ENCODE results near the gene PTBP3. TPM values are rescaled to one million over a fixed set of nuclear protein-coding genes. Genes with fewer than 3 reads are reported as not detected.

Gene PTBP3
- total and polyA plus RNA-seq, 2 of the 13 experiments (the other 11 are each of a cell fraction or from before 2014, with no cell fraction given): 52.8 to 61.1 TPM

DNA sequence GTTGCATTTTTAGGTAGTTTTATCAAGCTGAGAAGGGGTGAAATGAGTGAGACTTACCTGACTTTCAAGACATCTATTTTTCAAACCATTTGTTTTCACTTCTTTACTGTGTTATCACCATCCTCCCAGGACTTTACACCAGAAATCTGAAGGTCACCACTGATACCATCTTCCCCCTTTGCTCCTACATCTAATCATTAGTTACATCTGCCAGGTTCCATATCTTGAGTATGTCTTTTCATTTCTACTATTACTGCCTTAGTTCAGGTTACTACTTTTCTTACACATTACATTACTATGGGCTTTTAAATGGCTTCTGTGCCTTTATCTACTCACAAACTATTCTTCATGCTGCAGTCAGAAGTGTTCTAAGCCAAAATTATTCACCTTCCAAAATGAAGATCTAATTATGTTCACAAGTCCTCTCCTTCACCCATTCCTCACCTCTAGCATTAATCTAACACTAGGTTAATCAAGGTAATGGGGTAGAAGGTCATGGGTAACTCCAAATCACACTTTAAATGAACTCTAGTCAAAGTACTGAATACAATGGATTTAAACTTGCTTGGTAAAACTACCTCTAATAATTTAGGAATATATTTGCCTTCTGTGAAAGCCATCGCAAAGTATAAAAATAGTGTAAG, 44.4 kb upstream of the PTBP3 start:
- H4K20me1 ChIP-seq (ENCODE audit: insufficient read depth, low read length): no peaks in the 10 kb centered on the region; the same call in none of the 2 replicates
- no TSS peak for BruUV-seq (replicated peaks)
- no peaks in the 10 kb centered on the region; a peak in 1 of 5 replicates for H3K36me3 ChIP-seq (replicated peaks in 1 of 2; ENCODE audit: control insufficient read depth in 1 of 2, insufficient read depth in 2 of 2, low read length in 2 of 2)
- CTCF ChIA-PET (ENCODE audit: low intra/inter-chr PET ratio, low total read pairs): no interaction called here
- no peaks in the 10 kb centered on the region for H3K9me3 ChIP-seq (ENCODE audit: low read length)
- in situ Hi-C loops (cut with HindIII; ENCODE audit: extremely low pct_ligation_motif_present, low pct_unique_long_range_greater_than_20kb): no loop called here
- DNase-seq (ENCODE audit: low spot score): no peak
- POLR2A ChIA-PET: interaction anchor here (2.6 to 2.7 kb wide), 3 partner anchors 11 to 109 kb away, joined by 16 to 29 read pairs (median 16); partner anchors contain the start of genes KIAA1958 and PTBP3
- no peak for FAIRE-seq
- peak overlapping the region; percentile 90 for H3K9ac ChIP-seq (ENCODE audit: insufficient read depth, low read depth, low read length)
- no peaks in the 10 kb centered on the region; a peak in 1 of 5 replicates for H3K27me3 ChIP-seq (ENCODE audit: control insufficient read depth in 1 of 2, insufficient read depth in 2 of 2, low read length in 2 of 2)
- no peak overlapping the region for H2AFZ ChIP-seq (ENCODE audit: low read length)
- whole genome bisulfite sequencing (ENCODE audit: low lambda C conversion rate): 10% methylated on average over 1 of the region's 1 CpG
- H3K4me1 ChIP-seq (ENCODE audit: insufficient read depth, low read length): peaks cover 68% of the 10 kb centered on the region
- intact Hi-C loops (cut with micrococcal nuclease; ENCODE audit: unreplicated experiment): no loop called here
- peak overlapping the region; percentile 75 for H3K4me2 ChIP-seq (ENCODE audit: low read depth, low read length)
- TF ChIP-seq ZNF619 (CRISPR knock-in tag; IDR thresholded peaks at IDR 0.05) (no peak), TAF1 (CRISPR knock-in tag; IDR thresholded peaks at IDR 0.05) (no peak), KAT2B (IDR thresholded peaks at IDR 0.05; ENCODE audit: borderline replicate concordance, low read depth, low read length) (no peak), ARNT2 (CRISPR knock-in tag; IDR thresholded peaks at IDR 0.05; ENCODE audit: low read depth) (no peak), PPARG (CRISPR knock-in tag; conservative IDR thresholded peaks at IDR 0.05) (peak; percentile 69), KAT7 (CRISPR knock-in tag; IDR thresholded peaks at IDR 0.05; ENCODE audit: borderline replicate concordance) (no peak; the same call in 1 of the 2 replicates), ZFX (CRISPR knock-in tag; IDR thresholded peaks at IDR 0.05; ENCODE audit: low read depth) (no peak)
- TF ChIP-seq, protein P1, sequence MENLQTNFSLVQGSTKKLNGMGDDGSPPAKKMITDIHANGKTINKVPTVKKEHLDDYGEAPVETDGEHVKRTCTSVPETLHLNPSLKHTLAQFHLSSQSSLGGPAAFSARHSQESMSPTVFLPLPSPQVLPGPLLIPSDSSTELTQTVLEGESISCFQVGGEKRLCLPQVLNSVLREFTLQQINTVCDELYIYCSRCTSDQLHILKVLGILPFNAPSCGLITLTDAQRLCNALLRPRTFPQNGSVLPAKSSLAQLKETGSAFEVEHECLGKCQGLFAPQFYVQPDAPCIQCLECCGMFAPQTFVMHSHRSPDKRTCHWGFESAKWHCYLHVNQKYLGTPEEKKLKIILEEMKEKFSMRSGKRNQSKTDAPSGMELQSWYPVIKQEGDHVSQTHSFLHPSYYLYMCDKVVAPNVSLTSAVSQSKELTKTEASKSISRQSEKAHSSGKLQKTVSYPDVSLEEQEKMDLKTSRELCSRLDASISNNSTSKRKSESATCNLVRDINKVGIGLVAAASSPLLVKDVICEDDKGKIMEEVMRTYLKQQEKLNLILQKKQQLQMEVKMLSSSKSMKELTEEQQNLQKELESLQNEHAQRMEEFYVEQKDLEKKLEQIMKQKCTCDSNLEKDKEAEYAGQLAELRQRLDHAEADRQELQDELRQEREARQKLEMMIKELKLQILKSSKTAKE (CRISPR knock-in tag; IDR thresholded peaks at IDR 0.05; ENCODE audit: borderline replicate concordance): no peak
- TF ChIP-seq, protein P2, sequence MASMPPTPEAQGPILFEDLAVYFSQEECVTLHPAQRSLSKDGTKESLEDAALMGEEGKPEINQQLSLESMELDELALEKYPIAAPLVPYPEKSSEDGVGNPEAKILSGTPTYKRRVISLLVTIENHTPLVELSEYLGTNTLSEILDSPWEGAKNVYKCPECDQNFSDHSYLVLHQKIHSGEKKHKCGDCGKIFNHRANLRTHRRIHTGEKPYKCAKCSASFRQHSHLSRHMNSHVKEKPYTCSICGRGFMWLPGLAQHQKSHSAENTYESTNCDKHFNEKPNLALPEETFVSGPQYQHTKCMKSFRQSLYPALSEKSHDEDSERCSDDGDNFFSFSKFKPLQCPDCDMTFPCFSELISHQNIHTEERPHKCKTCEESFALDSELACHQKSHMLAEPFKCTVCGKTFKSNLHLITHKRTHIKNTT (CRISPR knock-in tag; IDR thresholded peaks at IDR 0.05): no peak
- H3K27ac ChIP-seq (ENCODE audit: extremely low read length, insufficient read depth, low read length): peak overlapping the region; percentile 94
- H3K4me3 ChIP-seq (replicated peaks in 1 of 3; ENCODE audit: insufficient read depth in 1 of 3, low read depth in 2 of 3, low read length in 3 of 3): peak overlapping the region; percentile 66 to 85 (median 78)
- ATAC-seq: no peak
- peaks cover 67% of the 10 kb centered on the region for H3K79me2 ChIP-seq (ENCODE audit: insufficient read depth, low read length)
